Skeletal muscle satellite cell (primary cell): ENCODE results near the gene RAPGEF4.

Experiments
- H3K27me3 ChIP-seq: 2 replicates; pipeline ENCODE4 v1.7.0; 2013; ENCODE audit warnings: low read length; ENCODE audit not compliant: control insufficient read depth, insufficient read depth
- H3K36me3 ChIP-seq: 2 replicates; pipeline ENCODE4 v1.7.0; 2013; ENCODE audit warnings: mild to moderate bottlenecking, control low read depth, low read length; ENCODE audit not compliant: insufficient read depth
- H3K4me1 ChIP-seq: 2 replicates; pipeline ENCODE4 v1.7.0; 2013; ENCODE audit warnings: low read length; ENCODE audit not compliant: control insufficient read depth, insufficient read depth
- H3K4me2 ChIP-seq: 2 replicates; pipeline ENCODE4 v1.7.0; 2013; ENCODE audit warnings: mild to moderate bottlenecking, low read length
- H3K4me3 ChIP-seq: 2 replicates; pipeline ENCODE4 v1.7.0; 2013; ENCODE audit warnings: low read length
- H3K9ac ChIP-seq: 2 replicates; pipeline ENCODE4 v1.7.0; 2013; ENCODE audit warnings: mild to moderate bottlenecking, low read depth, low read length, moderate library complexity
- H3K9me3 ChIP-seq: replicated peaks from 2 replicates; pipeline ENCODE4 v1.7.0; 2013; ENCODE audit warnings: mild to moderate bottlenecking, control low read depth, low read length

The RAPGEF4 gene

GRCh38 chr2:172869861-172870260 is 134.2 kb downstream of the RAPGEF4 start:
- Histone ChIP-seq H3K9me3 (no peaks in the 10 kb centered on the region), H3K27me3 (no peaks in the 10 kb centered on the region), H3K9ac (no peak overlapping the region), H3K4me1 (no peaks in the 10 kb centered on the region), H3K36me3 (no peaks in the 10 kb centered on the region), H3K4me3 (no peak overlapping the region), H3K4me2 (no peak overlapping the region)

- Histone ChIP-seq H3K9me3 (no peaks in the 10 kb centered on the region), H3K36me3 (no peaks in the 10 kb centered on the region), H3K27me3 (no peaks in the 10 kb centered on the region), H3K4me1 (no peaks in the 10 kb centered on the region), H3K4me3 (no peak overlapping the region), H3K4me2 (no peak overlapping the region), H3K9ac (no peak overlapping the region)
Measured at GRCh38 chr2:172870396-172870795, 134.8 kb downstream of the RAPGEF4 start.

DNA sequence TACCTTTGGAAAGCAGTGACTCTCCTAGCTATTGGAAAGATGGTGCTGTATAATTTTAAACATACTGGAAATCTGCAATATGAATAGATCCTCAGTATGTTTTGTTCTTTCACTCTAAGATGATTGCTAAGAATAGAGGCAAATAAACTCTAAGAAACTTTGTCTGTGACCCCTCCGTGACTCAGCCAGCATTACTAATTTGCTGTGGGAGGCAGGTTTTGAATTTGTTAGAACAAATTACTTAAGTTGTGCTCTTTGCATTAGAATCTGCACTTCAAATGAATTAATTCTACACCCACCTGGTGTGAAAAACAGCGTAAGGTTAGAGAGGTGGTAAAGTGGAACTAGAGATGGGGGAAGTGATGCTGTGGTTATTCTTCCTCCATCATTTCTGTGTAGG is 142.2 kb downstream of the RAPGEF4 start:
- peaks cover 10% of the 10 kb centered on the region for H3K4me1 ChIP-seq
- H3K36me3 ChIP-seq = no peaks in the 10 kb centered on the region
- H3K9ac ChIP-seq = no peak overlapping the region
- no peak overlapping the region for H3K4me3 ChIP-seq
- peak overlapping the region; percentile 6 for H3K4me2 ChIP-seq
- H3K27me3 ChIP-seq = peaks cover 4% of the 10 kb centered on the region
- H3K9me3 ChIP-seq = no peaks in the 10 kb centered on the region

GRCh38 chr2:172878260-172878659 is 142.6 kb downstream of the RAPGEF4 start:
- Histone ChIP-seq H3K4me2 (peak overlapping the region; percentile 6), H3K4me1 (peaks cover 10% of the 10 kb centered on the region), H3K4me3 (no peak overlapping the region), H3K36me3 (no peaks in the 10 kb centered on the region), H3K9me3 (no peaks in the 10 kb centered on the region), H3K27me3 (peaks cover 4% of the 10 kb centered on the region), H3K9ac (no peak overlapping the region)

- Histone ChIP-seq H3K4me1 (no peaks in the 10 kb centered on the region), H3K9me3 (no peaks in the 10 kb centered on the region), H3K9ac (no peak overlapping the region), H3K4me2 (no peak overlapping the region), H3K27me3 (peaks cover 27% of the 10 kb centered on the region), H3K4me3 (no peak overlapping the region), H3K36me3 (no peaks in the 10 kb centered on the region)
Measured at GRCh38 chr2:172884336-172884735, 148.7 kb downstream of the RAPGEF4 start.

DNA sequence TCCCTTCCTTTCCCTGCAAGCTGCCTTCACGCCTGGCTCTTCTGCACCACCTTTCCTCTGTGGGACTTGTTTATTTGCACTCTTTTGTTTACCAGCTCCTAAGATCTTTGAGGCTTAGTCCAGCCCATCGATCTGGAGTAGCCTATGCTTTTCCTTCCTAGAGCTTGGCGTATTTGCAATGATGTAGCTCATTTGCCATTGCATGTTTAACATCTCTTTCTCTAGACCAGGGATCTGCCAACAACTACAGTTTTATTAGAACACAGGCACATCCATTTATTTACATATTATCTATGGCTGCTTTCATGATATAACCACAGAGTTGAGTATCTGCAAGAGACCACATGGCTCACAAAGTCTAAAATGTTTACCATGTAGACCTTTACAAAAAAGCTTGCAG is 150.4 kb downstream of the RAPGEF4 start:
- Histone ChIP-seq H3K4me2 (no peak overlapping the region), H3K27me3 (peaks cover 36% of the 10 kb centered on the region), H3K9ac (no peak overlapping the region), H3K4me1 (no peaks in the 10 kb centered on the region), H3K9me3 (no peaks in the 10 kb centered on the region), H3K4me3 (no peak overlapping the region), H3K36me3 (no peaks in the 10 kb centered on the region)

- Histone ChIP-seq H3K9me3 (no peaks in the 10 kb centered on the region), H3K4me3 (no peak overlapping the region), H3K27me3 (peaks cover 42% of the 10 kb centered on the region), H3K4me1 (no peaks in the 10 kb centered on the region), H3K4me2 (no peak overlapping the region), H3K9ac (no peak overlapping the region), H3K36me3 (no peaks in the 10 kb centered on the region)
Measured at GRCh38 chr2:172887280-172887679, 151.6 kb downstream of the RAPGEF4 start.

- Histone ChIP-seq H3K9ac (no peak overlapping the region), H3K4me1 (no peaks in the 10 kb centered on the region), H3K9me3 (no peaks in the 10 kb centered on the region), H3K36me3 (no peaks in the 10 kb centered on the region), H3K27me3 (peaks cover 59% of the 10 kb centered on the region), H3K4me3 (no peak overlapping the region), H3K4me2 (no peak overlapping the region)
Measured at GRCh38 chr2:172888714-172889669, 153.3 kb downstream of the RAPGEF4 start.

GRCh38 chr2:172889768-172890430 is 154.3 kb downstream of the RAPGEF4 start:
- peaks cover 67% of the 10 kb centered on the region for H3K27me3 ChIP-seq
- no peaks in the 10 kb centered on the region for H3K4me1 ChIP-seq
- H3K4me2 ChIP-seq = no peak overlapping the region
- no peak overlapping the region for H3K9ac ChIP-seq
- H3K36me3 ChIP-seq = no peaks in the 10 kb centered on the region
- no peaks in the 10 kb centered on the region for H3K9me3 ChIP-seq
- H3K4me3 ChIP-seq = no peak overlapping the region

- H3K4me3 ChIP-seq = no peak overlapping the region
- no peaks in the 10 kb centered on the region for H3K36me3 ChIP-seq
- H3K27me3 ChIP-seq = peaks cover 77% of the 10 kb centered on the region
- H3K4me2 ChIP-seq = no peak overlapping the region
- H3K9ac ChIP-seq = no peak overlapping the region
- no peaks in the 10 kb centered on the region for H3K9me3 ChIP-seq
- H3K4me1 ChIP-seq = no peaks in the 10 kb centered on the region
Measured at GRCh38 chr2:172893111-172893510, 157.5 kb downstream of the RAPGEF4 start.

- Histone ChIP-seq H3K4me1 (no peaks in the 10 kb centered on the region), H3K9me3 (no peaks in the 10 kb centered on the region), H3K27me3 (peaks cover 77% of the 10 kb centered on the region), H3K9ac (no peak overlapping the region), H3K36me3 (no peaks in the 10 kb centered on the region), H3K4me3 (no peak overlapping the region), H3K4me2 (no peak overlapping the region)
Measured at GRCh38 chr2:172893671-172894070, 158.0 kb downstream of the RAPGEF4 start.
